ENCODE data around the gene AGPAT3. TPM values are rescaled to one million over a fixed set of nuclear protein-coding genes. Genes with fewer than 3 reads are reported as not detected.

AGPAT3 gene
- total RNA-seq, 1 donor from 2014 or later: 50.5 TPM

GRCh38 chr21:43959231-43960116 lies 94.5 kb downstream of the AGPAT3 start:
- Mint-ChIP-seq H3K9me3 (ENCODE audit: low read depth) (no peaks in the 10 kb centered on the region), H3K4me1 (ENCODE audit: low read depth) (peaks cover 8% of the 10 kb centered on the region), H3K4me3 (ENCODE audit: low read depth) (no peak overlapping the region), H3K27me3 (no peaks in the 10 kb centered on the region), H3K27ac (no peak overlapping the region), H3K36me3 (ENCODE audit: insufficient read depth) (peaks cover 11% of the 10 kb centered on the region)
- no peak for DNase-seq (ENCODE audit: low spot score, unreplicated experiment)
- no peak for TF ChIP-seq CTCF (IDR thresholded peaks at IDR 0.05; ENCODE audit: unreplicated experiment)

GRCh38 chr21:43961382-43961909 lies 96.4 kb downstream of the AGPAT3 start:
- no peak for TF ChIP-seq CTCF (IDR thresholded peaks at IDR 0.05; ENCODE audit: unreplicated experiment)
- H3K9me3 Mint-ChIP-seq (ENCODE audit: low read depth): no peaks in the 10 kb centered on the region
- H3K4me1 Mint-ChIP-seq (ENCODE audit: low read depth): peaks cover 3% of the 10 kb centered on the region
- H3K36me3 Mint-ChIP-seq (ENCODE audit: insufficient read depth): peaks cover 11% of the 10 kb centered on the region
- no peaks in the 10 kb centered on the region for H3K27me3 Mint-ChIP-seq
- H3K27ac Mint-ChIP-seq: no peak overlapping the region
- no peak overlapping the region for H3K4me3 Mint-ChIP-seq (ENCODE audit: low read depth)
- DNase-seq (ENCODE audit: low spot score, unreplicated experiment): no peak

- Mint-ChIP-seq H3K27ac (no peak overlapping the region), H3K36me3 (ENCODE audit: insufficient read depth) (peaks cover 10% of the 10 kb centered on the region), H3K4me1 (ENCODE audit: low read depth) (no peaks in the 10 kb centered on the region), H3K27me3 (no peaks in the 10 kb centered on the region), H3K4me3 (ENCODE audit: low read depth) (no peak overlapping the region), H3K9me3 (ENCODE audit: low read depth) (no peaks in the 10 kb centered on the region)
- no peak for DNase-seq (ENCODE audit: low spot score, unreplicated experiment)
- TF ChIP-seq CTCF (IDR thresholded peaks at IDR 0.05; ENCODE audit: unreplicated experiment): no peak
These were observed 101.0 kb downstream of the AGPAT3 start for GRCh38 chr21:43965911-43966585.

GRCh38 chr21:43966946-43967512 lies 102.0 kb downstream of the AGPAT3 start:
- Mint-ChIP-seq H3K27ac (no peak overlapping the region), H3K4me1 (ENCODE audit: low read depth) (no peaks in the 10 kb centered on the region), H3K4me3 (ENCODE audit: low read depth) (no peak overlapping the region), H3K27me3 (no peaks in the 10 kb centered on the region), H3K36me3 (ENCODE audit: insufficient read depth) (peaks cover 12% of the 10 kb centered on the region), H3K9me3 (ENCODE audit: low read depth) (no peaks in the 10 kb centered on the region)
- TF ChIP-seq CTCF (IDR thresholded peaks at IDR 0.05; ENCODE audit: unreplicated experiment): no peak
- no peak for DNase-seq (ENCODE audit: low spot score, unreplicated experiment)

- H3K4me1 Mint-ChIP-seq (ENCODE audit: low read depth): no peaks in the 10 kb centered on the region
- no peak for TF ChIP-seq CTCF (IDR thresholded peaks at IDR 0.05; ENCODE audit: unreplicated experiment)
- H3K9me3 Mint-ChIP-seq (ENCODE audit: low read depth): no peaks in the 10 kb centered on the region
- DNase-seq (ENCODE audit: low spot score, unreplicated experiment): no peak
- H3K27me3 Mint-ChIP-seq: no peaks in the 10 kb centered on the region
- no peak overlapping the region for H3K4me3 Mint-ChIP-seq (ENCODE audit: low read depth)
- H3K36me3 Mint-ChIP-seq (ENCODE audit: insufficient read depth): peaks cover 7% of the 10 kb centered on the region
- no peak overlapping the region for H3K27ac Mint-ChIP-seq
These were observed 103.0 kb downstream of the AGPAT3 start for GRCh38 chr21:43967981-43968380.
